GM18502 (cell line): ENCODE results near the gene TMC8.

Experiments used
- ATAC-seq: cut with Tn5 transposase; IDR thresholded peaks from one replicate; pipeline ENCODE4 v1.9.1; 2021; ENCODE audit warnings: mild to moderate bottlenecking; ENCODE audit not compliant: unreplicated experiment, poor library complexity

The TMC8 gene

GRCh38 chr17:78123258-78123929 is 7.2 kb upstream of the TMC8 start:
- ATAC-seq: no peak

- ATAC-seq: peak; percentile 21
Measured at GRCh38 chr17:78124081-78124835, 6.3 kb upstream of the TMC8 start.

- no peak for ATAC-seq
Measured at GRCh38 chr17:78124836-78125137, 5.8 kb upstream of the TMC8 start.

GRCh38 chr17:78125138-78125913 is 5.2 kb upstream of the TMC8 start:
- ATAC-seq: no peak

- ATAC-seq: no peak
Measured at GRCh38 chr17:78125976-78126894, 4.3 kb upstream of the TMC8 start.

GRCh38 chr17:78126895-78127238 is 3.7 kb upstream of the TMC8 start:
- no peak for ATAC-seq

GRCh38 chr17:78127239-78127887 is 3.2 kb upstream of the TMC8 start:
- ATAC-seq: no peak

- no peak for ATAC-seq
Measured at GRCh38 chr17:78127888-78128550, 2.6 kb upstream of the TMC8 start.

- no peak for ATAC-seq
Measured at GRCh38 chr17:78128551-78129350, 1.8 kb upstream of the TMC8 start, which contains the start of gene TMC6. TMC6 (minus strand) TSS chr17:78128755; CDS start chr17:78126832, 1,923 bp downstream.

- no peak for ATAC-seq
Measured at GRCh38 chr17:78129351-78130089, 1.1 kb upstream of the TMC8 start.

GRCh38 chr17:78130090-78130436 is 508 bp upstream of the TMC8 start:
- no peak for ATAC-seq

GRCh38 chr17:78131172-78132083 is 857 bp downstream of the TMC8 start:
- no peak for ATAC-seq

GRCh38 chr17:78132084-78132676 is 1.6 kb downstream of the TMC8 start:
- ATAC-seq: no peak

GRCh38 chr17:78132767-78133178 is 2.2 kb downstream of the TMC8 start:
- ATAC-seq: no peak

GRCh38 chr17:78133179-78133951 is 2.8 kb downstream of the TMC8 start:
- ATAC-seq: no peak
